GM19023 (cell line): ENCODE results near the gene TMEM209.

Source experiments
- ATAC-seq: cut with Tn5 transposase; IDR thresholded peaks from one replicate; pipeline ENCODE4 v1.9.1; 2021; ENCODE audit warnings: mild to moderate bottlenecking, moderate library complexity; ENCODE audit not compliant: unreplicated experiment

The TMEM209 gene

DNA sequence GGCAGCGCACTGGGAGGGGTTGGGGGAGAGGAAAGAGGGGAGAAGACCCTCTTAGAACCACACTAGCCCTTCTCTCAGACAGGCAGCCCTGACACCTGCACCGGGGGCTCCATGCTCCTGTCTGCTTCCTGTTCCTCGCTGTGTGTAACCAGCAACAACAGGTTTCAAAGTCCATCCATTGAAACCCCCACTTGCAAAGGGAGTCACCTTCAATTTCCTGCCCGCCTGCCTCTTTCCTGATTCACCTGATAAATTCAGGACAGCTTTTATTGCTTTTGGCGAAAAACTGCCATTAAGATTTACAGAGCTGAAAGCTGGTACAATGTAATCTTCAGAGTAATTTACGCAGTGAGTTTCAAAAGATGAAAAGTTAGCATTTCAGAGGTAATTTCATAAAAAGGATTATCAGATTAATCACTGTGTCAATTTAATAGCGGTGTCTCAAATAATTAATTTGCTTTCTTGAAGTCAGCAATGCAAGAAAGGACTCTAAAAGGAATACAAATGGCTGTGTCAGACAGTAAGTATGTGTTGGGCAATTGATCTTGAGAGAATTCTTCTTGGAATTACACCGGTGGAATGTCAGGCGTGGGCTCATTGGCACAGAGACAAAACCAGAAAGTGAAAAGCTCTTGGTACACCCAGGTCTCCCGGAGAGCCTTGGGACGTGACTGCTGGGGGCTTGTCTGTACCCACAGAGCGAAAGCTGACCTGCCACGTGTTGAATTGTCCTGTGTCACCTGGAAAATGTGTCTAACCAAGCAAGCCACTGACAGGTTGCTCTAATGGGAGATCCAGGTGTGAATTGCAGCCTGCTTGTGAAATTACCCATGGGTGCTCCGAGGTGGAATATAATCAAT is 60.7 kb downstream of the TMEM209 start:
- no peak for ATAC-seq

DNA sequence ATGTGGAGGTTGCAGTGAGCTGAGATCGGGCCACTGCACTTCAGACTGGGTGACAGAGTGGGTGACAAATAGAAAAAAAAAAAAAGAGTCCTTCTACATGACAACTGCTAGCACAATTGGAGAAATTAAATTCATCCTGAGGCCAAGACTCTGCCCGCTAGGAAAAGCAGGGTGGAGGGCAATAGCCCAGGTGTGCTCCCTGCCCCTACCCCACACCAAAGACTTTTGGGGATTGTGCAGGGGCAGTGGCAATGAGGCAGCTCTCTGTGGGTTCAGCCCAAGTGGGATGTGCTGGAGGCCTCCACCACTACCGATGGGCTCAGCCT is 61.3 kb downstream of the TMEM209 start:
- no peak for ATAC-seq

DNA sequence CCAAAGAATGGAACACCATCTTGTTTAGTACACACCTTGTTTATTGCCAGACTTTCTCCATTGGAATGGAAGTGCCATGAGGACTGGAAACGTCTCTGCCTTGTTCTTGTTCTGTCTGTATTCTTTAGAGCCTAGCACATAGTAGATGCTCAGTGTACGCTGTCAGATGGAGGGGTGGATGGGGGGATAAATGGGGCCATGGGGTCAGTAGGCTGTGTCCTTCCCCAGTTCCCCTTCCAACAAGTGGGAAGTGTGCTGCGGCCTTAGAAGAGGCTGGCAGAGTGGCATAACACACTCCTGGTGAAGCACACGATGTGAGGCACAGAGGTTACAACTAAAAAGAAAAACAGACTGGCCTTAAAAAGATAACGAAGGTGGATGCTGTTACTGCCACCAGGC is 61.9 kb downstream of the TMEM209 start:
- no peak for ATAC-seq

DNA sequence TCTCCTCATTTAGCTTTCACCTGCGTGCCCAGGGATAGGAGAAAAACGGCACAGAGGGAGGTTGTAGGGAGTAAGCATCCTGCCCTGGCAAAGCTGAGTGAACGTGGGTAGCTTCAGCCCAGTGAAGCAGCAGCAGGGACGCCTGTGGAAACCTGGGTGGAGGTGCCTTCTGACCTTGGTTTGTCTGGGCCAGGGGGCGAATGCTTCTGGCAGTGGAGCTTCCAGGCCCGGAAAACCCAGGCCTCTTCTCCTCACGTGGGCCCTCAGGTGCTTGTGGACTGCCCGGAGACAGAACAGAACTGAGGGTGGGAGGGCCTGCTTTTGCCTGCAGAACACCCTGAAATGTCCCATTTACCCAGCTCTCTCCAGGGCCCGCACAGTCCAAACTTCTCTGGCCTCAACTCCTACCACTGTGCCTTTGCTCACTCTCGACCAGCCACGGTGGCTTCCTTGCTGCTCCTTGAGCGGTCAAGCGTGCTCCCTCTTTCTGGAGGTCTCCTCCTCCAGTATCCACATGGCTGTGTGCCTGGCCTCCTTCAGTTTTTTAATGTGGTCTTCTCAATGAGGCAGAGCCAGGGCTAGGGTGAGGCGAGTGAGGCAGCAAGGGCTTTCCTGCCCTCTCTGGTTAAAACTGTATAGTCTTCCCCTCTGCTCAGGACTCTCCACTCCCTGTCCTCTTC is 62.4 kb downstream of the TMEM209 start:
- no peak for ATAC-seq

DNA sequence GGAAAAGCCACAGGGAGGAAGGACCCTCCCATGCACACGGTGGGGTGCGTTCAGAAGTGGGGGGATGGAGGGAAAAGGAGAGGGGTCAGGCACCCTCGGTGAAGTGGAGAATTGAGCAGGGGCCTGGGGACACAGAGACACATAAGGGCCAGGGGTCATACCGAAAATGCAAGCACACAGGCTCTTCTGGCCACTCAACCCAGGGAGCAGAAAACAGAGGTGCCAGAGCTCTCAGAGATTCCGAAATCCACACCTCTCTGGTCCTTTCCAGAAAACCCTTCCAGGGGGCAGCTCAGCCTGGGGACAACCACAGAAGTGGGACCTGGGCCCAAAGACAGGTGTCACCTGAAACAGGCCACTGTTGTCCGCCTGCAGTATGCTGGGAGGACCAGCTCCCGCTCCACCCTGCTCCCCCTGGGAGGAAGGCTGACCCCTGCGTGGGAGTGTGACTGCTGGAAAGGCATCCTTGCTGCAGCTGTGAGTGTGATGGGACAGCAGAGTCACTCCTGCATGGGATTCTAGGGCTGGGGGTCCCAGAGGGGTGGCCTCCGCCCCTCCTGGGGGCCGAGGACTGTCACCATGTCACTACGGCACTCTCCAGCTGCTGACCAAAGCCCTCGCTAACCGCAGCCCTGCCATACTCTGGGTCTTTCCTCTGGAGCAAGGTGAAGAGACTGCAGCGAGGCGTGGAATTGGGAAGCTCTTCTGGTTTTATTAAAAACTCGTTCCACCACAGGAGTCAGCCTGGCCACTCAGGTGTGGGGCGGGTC is 63.1 kb downstream of the TMEM209 start:
- peak; percentile 12 for ATAC-seq

DNA sequence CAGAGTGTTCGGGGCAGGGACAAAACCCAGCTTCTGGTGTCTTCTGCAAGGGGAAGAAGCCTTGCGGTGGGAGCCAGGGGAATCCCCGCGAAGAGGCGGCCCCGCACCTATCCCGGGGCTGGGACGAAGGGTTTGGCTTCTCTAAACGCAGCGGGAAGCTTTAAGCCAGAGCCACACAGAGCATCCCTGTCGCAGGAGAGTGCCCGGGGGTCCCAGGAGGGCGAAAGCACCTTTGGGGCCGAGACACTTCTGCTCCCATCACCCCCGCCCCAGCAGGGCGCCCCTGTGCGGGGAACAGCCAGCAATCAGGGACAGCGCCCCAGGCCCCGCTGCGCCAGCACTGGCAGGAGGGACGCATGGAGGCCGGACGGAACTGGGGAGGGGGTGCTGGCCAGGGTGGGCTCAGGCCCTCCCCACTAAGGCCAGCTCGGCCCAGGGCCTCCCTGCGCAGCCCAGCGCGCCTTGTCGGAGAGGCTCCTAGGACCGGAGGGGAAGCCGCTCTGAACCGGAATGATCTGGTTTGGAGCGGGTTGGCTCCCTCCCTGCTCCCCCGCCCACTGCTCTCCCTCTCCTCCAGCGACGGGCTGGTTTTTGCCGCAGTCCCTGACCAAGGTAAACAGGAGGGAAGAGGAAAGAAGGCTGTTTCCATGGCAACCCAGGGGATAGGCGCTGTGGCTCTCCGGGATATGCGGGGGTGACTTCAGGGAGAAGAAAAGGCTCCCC is 63.9 kb downstream of the TMEM209 start:
- ATAC-seq: peak; percentile 61

DNA sequence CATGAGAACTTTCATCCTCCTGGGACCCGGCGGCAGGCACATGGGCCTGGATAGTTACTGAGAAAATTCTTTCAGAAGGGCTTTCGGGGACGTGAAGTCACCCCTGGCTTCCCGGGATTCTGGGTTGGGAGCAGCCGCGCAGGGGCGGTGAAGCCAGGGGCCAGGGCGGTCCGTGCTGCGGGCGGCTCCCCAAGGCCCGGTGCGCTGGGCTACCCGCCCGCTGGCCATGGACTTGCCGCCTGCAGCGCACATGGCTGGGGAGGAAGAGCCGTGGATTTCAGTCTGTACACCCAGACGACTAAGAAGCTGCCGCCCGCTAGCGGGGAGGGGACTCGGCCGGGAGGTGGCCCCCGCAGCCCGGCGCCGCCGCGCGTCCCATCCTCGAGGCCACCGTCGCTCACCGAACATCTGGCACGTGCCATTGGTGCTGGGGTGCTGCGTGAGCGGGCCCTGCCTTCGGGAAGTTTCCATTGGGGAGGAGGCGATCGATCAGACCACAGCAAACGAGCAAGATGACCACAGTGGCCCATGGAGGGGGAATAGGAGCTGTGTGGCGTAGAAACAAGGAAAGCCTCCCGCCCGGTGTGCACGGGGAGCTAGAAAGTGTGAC is 64.5 kb downstream of the TMEM209 start:
- no peak for ATAC-seq

DNA sequence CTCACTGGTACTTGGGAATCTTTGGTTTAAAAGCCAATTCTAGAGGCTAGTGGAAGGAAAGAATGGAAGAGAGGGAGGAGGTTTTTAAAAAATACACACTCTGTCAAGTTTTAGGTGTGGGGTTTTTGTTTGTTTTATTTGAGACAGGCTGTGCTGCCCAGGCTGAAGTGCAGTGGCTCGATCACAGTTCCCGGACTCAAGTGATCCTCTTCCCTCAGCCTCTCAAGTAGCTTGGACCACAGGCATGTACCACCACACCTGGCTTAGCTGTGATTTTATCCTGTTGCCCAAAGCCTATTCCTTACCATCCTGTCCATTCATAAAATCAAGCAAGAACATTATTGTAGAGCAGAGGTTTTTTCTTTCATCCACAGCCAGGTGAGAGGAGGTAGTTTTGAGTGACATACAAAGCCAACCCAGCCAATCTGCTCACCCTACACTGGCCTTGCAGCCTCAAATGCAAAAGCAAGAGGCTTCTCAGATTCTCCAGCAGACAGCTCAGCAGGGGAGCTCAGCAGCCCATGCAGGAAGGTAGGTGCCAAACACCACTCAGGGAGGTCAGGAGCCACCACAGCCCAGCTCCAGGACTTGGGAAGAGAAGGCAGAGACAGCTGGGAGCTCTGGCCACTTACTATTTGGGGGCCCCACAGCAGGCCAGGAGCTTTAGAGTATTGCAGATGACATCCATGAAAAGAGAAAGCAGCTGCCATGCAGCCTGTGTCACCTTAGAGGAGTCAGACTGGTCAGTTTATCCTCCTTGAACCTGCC is 65.8 kb downstream of the TMEM209 start:
- no peak for ATAC-seq

DNA sequence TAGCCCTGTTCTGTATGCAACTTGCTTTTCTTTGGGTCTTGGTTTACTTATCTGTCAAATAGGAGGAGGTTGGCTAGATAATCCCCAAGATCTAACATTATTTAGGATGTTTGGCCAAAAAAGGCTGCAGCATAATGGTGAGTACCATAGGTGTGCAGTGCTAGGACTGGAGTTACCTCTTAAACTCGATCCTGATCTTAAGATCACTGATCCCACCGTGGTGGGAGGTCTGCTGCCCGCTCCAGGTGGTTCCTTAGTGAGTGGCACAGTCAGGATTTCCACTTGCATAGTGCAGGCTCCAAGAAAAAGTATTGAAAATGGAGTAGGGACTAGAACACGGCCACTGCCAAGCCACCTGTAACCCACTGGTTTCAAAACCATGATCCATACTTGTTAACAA is 68.0 kb downstream of the TMEM209 start:
- no peak for ATAC-seq

DNA sequence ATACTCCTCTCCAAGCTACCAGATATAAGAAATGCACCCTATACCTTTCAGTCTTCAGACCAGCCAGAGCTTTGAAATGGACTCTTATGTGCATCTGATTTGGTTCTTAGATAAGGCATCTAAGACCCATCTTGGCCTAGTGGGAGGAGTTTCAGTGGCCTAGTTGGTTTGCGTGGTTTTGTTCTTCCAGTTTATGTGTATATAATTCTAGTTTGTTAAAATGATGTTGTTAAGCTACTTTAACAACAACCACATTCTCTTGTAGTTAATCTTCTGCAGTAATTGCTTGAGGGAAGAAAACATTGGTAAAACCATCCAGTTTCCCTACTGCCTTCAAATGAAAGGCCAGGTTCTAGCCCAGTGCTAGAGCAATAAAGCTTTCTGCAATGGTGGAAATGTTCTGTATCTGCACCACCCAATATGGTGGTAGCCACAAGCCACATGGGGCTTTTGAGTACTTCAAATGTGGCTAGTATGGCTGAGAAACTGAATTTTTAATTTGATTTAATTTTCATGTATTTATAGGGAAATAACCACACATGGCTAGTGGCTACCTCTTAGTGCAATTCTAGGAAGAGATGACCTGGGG is 68.5 kb downstream of the TMEM209 start:
- ATAC-seq: no peak

DNA sequence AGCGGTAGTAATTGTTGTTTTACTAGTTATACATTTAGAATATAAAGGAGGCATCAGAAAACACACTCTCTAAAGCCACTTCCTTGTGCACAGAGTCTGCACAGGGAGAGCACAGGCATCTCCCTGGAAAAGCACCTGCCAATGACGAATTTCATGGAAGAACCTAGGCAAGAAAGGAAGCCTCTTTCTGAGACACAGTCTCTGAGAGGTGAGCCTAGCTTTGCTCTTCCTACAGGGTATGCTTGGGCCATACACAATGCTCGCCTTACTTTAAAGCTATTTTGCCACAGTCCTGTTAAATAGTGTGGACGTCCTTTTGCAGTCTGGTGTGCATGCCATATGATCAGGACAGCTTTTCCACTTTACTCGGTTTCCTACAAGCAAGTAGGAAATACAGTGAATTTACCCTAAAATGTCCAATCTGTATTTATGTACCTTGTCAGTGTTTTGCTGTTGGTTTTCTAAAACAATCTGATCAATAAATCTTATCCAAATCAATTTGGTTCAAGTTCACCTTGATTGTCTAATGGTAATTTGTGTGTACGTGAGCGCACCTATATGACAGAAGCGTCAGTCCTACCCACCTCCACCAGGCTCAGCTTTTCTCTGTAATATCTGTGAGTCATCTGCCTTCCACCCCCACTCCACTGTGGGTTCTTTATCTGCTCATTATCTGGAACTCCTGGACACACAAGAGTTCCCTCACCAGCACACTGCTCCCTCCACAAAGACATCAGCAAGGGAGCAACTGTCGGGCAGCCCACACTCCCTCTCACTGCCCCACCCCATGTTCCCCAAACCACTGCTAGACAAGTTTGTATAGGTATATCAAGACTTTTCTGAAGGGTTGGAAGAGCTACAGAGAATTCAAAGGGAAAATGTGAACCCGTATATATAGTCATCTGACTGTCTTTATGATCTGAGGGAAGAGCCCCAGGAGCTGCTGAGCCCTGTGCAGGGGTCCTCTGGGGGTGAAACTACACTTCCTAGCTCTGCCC is 69.7 kb downstream of the TMEM209 start:
- no peak for ATAC-seq

DNA sequence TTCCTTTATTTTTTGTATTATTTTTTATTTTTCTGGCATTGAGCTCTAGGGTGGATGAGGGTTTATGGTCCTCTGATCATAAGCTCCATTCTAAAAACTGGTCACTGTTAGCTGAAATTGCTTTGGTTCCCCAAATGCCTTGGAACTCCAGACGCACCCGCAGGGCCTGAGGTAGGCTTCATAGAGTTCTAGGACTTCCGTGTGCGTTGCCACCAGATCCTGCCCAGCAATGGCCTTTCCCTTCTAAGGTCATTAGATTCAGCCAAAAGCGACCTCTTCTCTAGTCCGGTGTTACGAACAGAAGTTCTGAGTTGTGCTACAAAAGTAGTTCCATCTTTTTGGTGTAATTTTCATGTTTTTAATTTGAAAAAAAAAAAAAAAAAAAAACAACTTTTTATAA is 70.5 kb downstream of the TMEM209 start:
- no peak for ATAC-seq

DNA sequence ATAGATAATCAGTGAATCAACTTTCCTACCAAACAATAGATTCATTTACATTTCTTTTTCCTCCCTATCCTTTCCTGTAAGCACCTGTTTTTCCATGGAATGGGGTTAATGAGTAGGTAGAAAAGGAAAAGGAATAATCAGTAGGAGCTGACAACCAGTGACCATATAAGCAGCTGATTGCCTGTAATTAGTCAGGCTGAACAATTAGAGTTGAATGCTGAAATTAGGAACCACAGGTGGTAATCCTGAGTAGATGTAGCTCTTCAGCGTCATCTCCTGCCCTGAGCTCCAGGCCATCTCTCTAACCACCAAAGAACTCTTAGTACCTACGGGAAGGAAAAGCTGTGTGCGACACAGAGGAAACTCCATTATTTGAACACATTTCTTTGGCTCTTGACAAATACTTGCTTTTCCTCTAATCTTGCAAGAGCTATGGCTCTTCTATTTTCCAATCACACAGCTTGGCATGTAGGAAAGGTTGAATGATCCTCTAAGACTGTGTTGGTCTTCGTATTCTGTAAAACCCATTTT is 71.0 kb downstream of the TMEM209 start:
- ATAC-seq: no peak

DNA sequence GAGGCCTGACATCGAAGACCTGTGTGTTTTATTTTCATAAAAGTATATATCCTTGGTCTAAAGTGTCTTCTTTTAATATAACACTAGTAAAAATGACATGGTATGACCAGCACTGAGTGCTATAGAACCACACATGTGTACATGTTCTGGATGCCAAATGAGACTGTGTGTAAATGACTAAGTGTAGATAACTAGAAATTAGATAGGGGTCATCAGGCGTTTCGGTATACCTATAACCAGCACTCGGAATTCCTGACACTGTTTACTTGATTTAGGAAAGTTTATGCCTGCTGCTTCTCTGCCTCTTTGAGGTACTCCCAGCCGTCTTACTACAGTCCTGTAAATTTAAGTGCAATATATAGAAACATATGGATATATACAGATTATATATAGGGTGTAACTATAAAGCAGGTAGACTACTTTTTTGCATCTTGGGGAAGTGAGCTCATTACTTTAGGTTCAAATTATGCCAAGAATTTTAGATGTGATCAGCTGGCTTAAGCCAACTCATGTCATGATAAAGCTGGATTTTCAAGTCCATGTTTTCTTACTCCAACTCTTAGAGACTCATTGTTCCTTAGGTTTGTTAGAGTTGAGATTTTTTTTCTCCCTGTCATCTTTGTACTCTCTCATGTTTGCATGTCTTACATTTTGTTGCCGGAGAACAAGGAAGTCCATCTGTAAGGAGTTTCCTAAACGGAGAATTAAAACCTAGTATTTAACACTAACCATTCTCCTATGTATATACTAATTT is 72.0 kb downstream of the TMEM209 start:
- no peak for ATAC-seq

DNA sequence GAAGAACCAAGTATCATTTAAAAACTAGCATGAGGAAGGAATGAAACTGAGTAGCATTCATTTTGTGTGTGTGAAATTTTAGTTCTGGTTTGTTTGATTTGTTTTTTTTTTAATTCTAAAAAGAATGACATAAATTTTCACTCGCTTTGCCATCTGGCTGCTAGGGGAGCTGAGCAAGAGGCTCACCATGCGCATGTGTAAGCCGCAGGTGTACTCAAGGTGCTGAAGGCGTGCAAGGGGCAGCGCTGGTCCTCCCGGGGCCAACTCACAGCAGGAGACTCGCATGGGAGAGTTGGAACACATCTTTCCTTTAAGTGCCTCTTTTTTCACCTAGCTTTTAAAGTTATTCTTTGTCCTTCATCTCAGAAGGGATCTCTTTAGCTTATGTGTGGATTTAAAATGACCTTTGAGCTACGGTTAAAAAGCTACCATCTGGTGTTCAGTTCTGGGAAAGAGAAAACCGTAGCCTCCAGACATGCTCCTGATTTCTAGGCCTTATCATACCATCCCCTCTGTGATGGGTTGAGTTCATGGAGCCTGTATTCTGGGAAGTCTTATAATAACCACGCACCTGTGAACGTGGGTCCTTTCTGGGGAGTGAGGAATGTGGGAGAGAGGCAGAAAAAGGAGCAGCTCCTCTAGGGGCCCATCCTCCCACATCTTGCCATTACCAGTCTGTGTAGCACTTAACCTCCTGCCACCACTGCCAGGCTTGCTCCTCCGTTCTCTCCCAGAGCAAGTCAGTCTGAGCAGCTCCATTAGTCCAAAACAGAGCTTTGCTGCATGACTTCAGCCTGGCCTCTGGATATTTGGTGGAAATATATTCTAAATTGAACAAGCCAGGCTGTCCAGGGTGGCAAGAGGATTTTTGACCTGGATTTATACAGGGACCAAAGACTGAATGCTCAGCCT is 73.0 kb downstream of the TMEM209 start:
- ATAC-seq: no peak

DNA sequence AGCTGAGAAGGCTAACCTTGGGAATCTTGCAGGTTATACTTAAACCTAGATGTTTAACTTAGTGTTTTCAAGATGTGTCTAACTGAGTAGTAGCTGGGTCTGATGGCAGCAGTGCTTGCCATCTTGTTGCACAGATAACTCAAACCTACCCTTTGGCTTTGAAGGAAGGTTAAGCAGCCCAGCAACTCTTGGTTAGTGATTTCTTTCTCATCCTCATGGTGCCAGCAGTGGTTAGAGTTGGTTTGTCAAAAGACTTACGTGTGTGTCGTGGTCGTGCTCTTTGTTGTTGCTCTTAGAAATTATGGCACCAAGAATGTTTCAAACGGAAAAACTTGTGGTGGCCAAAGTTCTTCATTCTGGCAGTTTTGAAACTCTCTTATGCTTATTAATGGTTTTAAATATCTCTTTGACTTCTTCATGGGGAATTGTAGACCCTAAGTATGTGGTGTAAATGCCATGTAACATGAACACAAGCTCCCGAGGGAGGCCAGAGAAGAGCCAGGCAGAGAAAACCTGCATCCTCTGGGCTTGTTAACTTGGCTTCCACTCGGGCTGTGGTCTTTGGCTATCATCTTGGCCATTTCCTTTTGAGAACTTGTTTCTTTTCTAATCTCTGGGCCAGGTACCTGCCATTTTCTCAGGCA is 73.9 kb downstream of the TMEM209 start:
- ATAC-seq: no peak
